Body of pancreas (tissue), 4 donors: Measurements from ENCODE around the gene DLD.

ENCODE experiments used
- CTCF ChIP-seq, 7 experiments: fragments of 450-650 bp in 4 of 7; fragments of 200-600 bp in 3 of 7; sonication (generic) in 3 of 7; IDR thresholded peaks; one replicate each; pipeline ENCODE4 v1.5.1; 2016 to 2019; ENCODE audit warnings: antibody characterized with exemption in 7 of 7
- POLR2A ChIP-seq, 3 donors: fragments of 450-650 bp; IDR thresholded peaks; one replicate each; pipeline ENCODE4 v1.6.1; 2016; ENCODE audit warnings: antibody characterized with exemption in 3 of 3, mild to moderate bottlenecking in 2 of 3

- no peak for TF ChIP-seq CTCF (IDR thresholded peaks at IDR 0.05)
- TF ChIP-seq POLR2A (IDR thresholded peaks at IDR 0.05) = no peak
These were observed 818 bp downstream of the DLD start for GRCh38 chr7:107891636-107892366.
